Thoracic aorta (tissue), 2 donors: ENCODE data around the gene NDRG2. TPM values are rescaled to one million over a fixed set of nuclear protein-coding genes. Genes with fewer than 3 reads are reported as not detected.

ENCODE experiments used
- ATAC-seq: fragments of 150-250 bp; one replicate; pipeline ENCODE4 v1.8.0; 2017; ENCODE audit warnings: low read depth; ENCODE audit not compliant: insufficient number of reproducible peaks, low FRiP score
- DNase-seq: peaks from one replicate; pipeline ENCODE4 v3.0.0-alpha.2; 2020; ENCODE audit warnings: low spot score
- H3K27ac ChIP-seq, 2 donors: fragments of 200-600 bp; sonication (generic); 1 replicate in 1 of 2; 2 replicates in 1 of 2; pipeline ENCODE4 v1.5.1; 2016; ENCODE audit warnings: mild to moderate bottlenecking in 2 of 2, moderate library complexity in 2 of 2
- H3K27me3 ChIP-seq: fragments of 200-600 bp; sonication (generic); replicated peaks from 2 replicates; pipeline ENCODE4 v1.6.0; 2016; ENCODE audit warnings: mild to moderate bottlenecking; ENCODE audit not compliant: insufficient read depth
- H3K36me3 ChIP-seq: fragments of 200-600 bp; sonication (generic); one replicate; pipeline ENCODE4 v1.5.1; 2016
- H3K4me1 ChIP-seq, 2 donors: fragments of 200-600 bp; sonication (generic); 1 replicate in 1 of 2; 2 replicates in 1 of 2; pipeline versions ENCODE4 v1.5.1 to v1.6.0; 2016; ENCODE audit warnings: low read depth in 2 of 2, mild to moderate bottlenecking in 1 of 2; ENCODE audit not compliant: control insufficient read depth in 1 of 2
- H3K4me3 ChIP-seq: fragments of 200-600 bp; sonication (generic); 2 replicates; pipeline ENCODE4 v1.5.1; 2016; ENCODE audit warnings: mild to moderate bottlenecking
- H3K9me3 ChIP-seq: fragments of 200-600 bp; sonication (generic); 2 replicates; pipeline ENCODE4 v1.5.1; 2016
- CTCF ChIP-seq: fragments of 200-600 bp; sonication (generic); IDR thresholded peaks from one replicate; pipeline ENCODE4 v1.5.1; 2019; ENCODE audit warnings: antibody characterized with exemption
- total RNA-seq, 2 donors: library from RNA; depleted of rRNA; stranded (reverse); fragments of >200 nt; gene quantifications; one replicate each; pipeline versions ENCODE4 v1.1.0 to v1.2.3, GENCODE V29; 2016

Gene NDRG2
- total RNA-seq, 2 donors from 2014 or later = 139 TPM

DNA sequence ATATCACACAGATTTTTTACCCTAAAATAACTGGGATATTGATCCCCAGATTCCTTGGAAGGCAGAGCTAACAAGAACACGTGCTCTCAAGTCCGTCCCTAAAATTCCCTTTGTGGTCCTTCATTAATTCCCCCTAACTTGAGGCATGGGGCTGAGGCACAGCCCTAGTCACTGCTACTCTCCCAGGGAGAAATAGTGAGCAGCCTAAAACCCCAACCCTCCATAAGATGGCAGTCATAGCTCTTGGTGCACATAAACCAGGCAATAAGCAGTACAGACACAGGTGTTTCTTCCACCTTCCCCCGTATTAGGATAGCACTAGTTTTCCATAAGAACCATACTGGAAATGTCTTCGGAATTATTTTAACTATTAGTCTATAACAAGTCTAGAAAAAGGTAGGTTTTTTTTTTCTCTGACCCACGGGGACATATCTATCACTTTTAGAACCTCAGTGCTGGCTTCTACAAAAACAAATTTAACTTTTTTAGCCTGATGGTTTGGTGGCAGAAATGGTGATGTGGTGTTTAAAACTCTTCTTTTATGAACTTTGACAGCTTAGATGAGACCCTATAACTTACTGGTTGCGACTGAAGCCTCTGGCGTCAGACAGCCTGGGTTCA is 42.1 kb upstream of the NDRG2 start:
- DNase-seq = no peak
- Histone ChIP-seq H3K4me3 (no peak overlapping the region), H3K27me3 (no peaks in the 10 kb centered on the region), H3K36me3 (no peaks in the 10 kb centered on the region), H3K9me3 (no peaks in the 10 kb centered on the region), H3K27ac (no peak overlapping the region), H3K4me1 (peaks cover 9 to 17% of the 10 kb centered on the region in 2 donors)
- no peak for ATAC-seq
- no peak for TF ChIP-seq CTCF

GRCh38 chr14:21063479-21063878 is 38.6 kb upstream of the NDRG2 start:
- no peak overlapping the region for H3K27ac ChIP-seq
- H3K4me1 ChIP-seq = no peaks in the 10 kb centered on the region
- H3K9me3 ChIP-seq = no peaks in the 10 kb centered on the region
- DNase-seq (no peak), ATAC-seq (no peak)
- no peaks in the 10 kb centered on the region for H3K36me3 ChIP-seq
- TF ChIP-seq CTCF = no peak
- H3K27me3 ChIP-seq = no peaks in the 10 kb centered on the region
- no peak overlapping the region for H3K4me3 ChIP-seq

- Histone ChIP-seq H3K27ac (no peak overlapping the region), H3K27me3 (no peaks in the 10 kb centered on the region), H3K4me3 (no peak overlapping the region), H3K9me3 (no peaks in the 10 kb centered on the region), H3K36me3 (no peaks in the 10 kb centered on the region), H3K4me1 (no peaks in the 10 kb centered on the region)
- TF ChIP-seq CTCF = no peak
- ATAC-seq (no peak), DNase-seq (no peak)
Measured at GRCh38 chr14:21061347-21061668, 36.4 kb upstream of the NDRG2 start.

DNA sequence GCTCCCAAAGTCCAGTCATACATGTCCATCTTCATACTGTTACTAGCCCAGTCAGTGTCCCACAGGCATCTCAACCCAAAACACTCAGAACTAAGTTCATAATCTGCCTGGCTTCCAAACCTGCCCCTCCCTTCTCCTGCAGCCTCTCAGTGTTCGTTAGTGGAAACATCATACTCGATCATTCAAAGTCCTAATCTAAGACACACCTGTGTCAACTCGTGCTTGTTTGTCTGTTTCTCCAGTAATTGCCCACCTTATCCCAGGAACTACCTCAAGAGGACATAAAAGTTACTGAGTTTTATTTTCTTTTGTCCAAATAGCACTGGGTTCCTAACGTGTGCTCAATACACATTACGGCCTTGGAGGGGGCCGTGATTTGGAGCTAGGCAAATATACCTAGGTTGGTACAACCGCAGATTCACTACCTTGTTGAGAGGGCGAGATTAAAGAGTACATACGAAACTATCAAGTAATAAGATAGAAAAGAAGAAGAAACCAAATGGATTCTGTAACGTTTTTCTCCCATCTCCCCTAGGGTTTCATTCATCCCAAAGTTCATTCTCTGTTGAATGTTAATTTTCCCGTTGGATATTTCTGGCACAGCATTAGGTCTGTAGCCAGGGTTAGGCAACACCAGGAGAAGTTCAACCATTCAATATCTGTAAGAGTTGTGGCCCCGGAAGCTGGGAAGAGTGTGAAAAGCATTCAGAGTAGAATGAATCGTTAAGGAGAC is 35.9 kb upstream of the NDRG2 start:
- H3K27me3 ChIP-seq = no peaks in the 10 kb centered on the region
- H3K9me3 ChIP-seq = no peaks in the 10 kb centered on the region
- no peaks in the 10 kb centered on the region for H3K4me1 ChIP-seq
- ATAC-seq (no peak), DNase-seq (no peak)
- no peak for TF ChIP-seq CTCF
- no peaks in the 10 kb centered on the region for H3K36me3 ChIP-seq
- no peak overlapping the region for H3K27ac ChIP-seq
- no peak overlapping the region for H3K4me3 ChIP-seq

GRCh38 chr14:21059842-21060613 is 35.2 kb upstream of the NDRG2 start:
- no peak for TF ChIP-seq CTCF
- Histone ChIP-seq H3K4me3 (no peak overlapping the region), H3K4me1 (no peaks in the 10 kb centered on the region), H3K27me3 (no peaks in the 10 kb centered on the region), H3K27ac (no peak overlapping the region), H3K36me3 (no peaks in the 10 kb centered on the region), H3K9me3 (no peaks in the 10 kb centered on the region)
- ATAC-seq (no peak), DNase-seq (no peak)
